A549 treated with Hydrocortisone at 1 μM for 4 hours (cell line): ENCODE data around the gene MANSC4. TPM values are rescaled to one million over a fixed set of nuclear protein-coding genes. Genes with fewer than 3 reads are reported as not detected.

Source experiments
- total RNA-seq: library from RNA; stranded (reverse); fragments of 200-300 nt; extraction: Qiagen RNA extraction; gene quantifications from 5 replicates; pipeline ENCODE4 v1.2.3, GENCODE V29; 2022

The MANSC4 gene
- not detected in 5 replicates for total RNA-seq

DNA sequence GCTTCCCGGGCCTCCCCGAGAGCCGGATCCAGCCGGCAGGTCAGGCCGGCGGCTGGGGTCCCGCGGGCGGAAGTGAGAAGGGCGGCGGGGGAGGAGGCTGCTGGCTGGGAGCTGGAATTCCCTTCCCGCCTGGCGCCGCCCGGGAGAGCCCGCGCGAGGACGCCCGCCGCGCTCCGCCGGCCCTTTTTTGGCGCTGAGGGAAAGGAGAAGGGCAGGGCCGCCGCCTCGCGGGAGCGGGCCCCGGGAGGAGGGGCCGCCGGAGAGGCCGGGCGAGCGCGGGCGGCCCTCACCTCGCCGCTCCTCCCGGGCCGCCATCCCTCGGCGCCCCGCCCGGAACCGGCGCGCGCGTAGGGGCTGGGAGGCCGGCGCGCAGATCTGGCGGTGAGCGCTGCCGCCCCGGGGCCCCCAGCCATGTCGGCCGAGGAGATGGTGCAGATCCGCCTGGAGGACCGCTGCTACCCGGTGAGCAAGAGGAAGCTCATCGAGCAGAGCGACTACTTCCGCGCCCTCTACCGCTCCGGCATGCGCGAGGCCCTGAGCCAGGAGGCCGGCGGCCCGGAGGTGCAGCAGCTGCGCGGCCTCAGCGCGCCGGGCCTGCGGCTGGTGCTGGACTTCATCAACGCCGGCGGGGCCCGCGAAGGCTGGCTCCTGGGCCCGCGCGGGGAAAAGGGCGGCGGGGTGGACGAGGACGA is at the start of gene MANSC4, which contains the start of gene KLHL42:
MANSC4 (minus strand) TSS at position 317 of the 692 bp plus-strand sequence. CDS start 8,960 bp downstream, outside the sequence.
KLHL42 (plus strand) TSS at position 314 of the 692 bp plus-strand sequence; CDS start at position 412, 98 bp downstream.

Other genes with a start within 250 kb of the MANSC4 start
- 0.18 to 0.63 TPM (median 0.35 TPM) in 5 replicates for gene REP15, start 83.8 kb downstream of the MANSC4 start, total RNA-seq
- 86.4 to 105 TPM (median 94.5 TPM) in 5 replicates for gene MRPS35, start 69.4 kb downstream of the MANSC4 start, total RNA-seq
- gene KLHL42, start within 50 bp of the MANSC4 start, total RNA-seq, result 15.7 to 21.5 TPM (median 19.7 TPM) in 5 replicates
- 12.1 to 13.9 TPM (median 13.2 TPM) in 5 replicates for gene PTHLH, start 192.5 kb upstream of the MANSC4 start, total RNA-seq